Ishikawa (cell line): ENCODE data around the gene HSDL1.

Experiments used
- CEBPB ChIP-seq: IDR thresholded peaks from 2 replicates; pipeline ENCODE4 v1.6.1; 2012
- CREB1 ChIP-seq: IDR thresholded peaks from 2 replicates; pipeline ENCODE4 v1.6.1; 2012; ENCODE audit warnings: low read depth
- EGR1 ChIP-seq: IDR thresholded peaks from 2 replicates; pipeline ENCODE4 v1.6.1; 2012
- EP300 ChIP-seq: IDR thresholded peaks from 2 replicates; pipeline ENCODE4 v1.6.1; 2012; ENCODE audit warnings: borderline replicate concordance
- FOXM1 ChIP-seq: IDR thresholded peaks from 2 replicates; pipeline ENCODE4 v1.6.1; 2012; ENCODE audit warnings: low read depth, borderline replicate concordance
- NFIC ChIP-seq: IDR thresholded peaks from 2 replicates; pipeline ENCODE4 v1.6.1; 2012
- RAD21 ChIP-seq: IDR thresholded peaks from 2 replicates; pipeline ENCODE4 v1.6.1; 2012; ENCODE audit warnings: low read depth
- TAF1 ChIP-seq: IDR thresholded peaks from 2 replicates; pipeline ENCODE4 v1.6.1; 2012; ENCODE audit warnings: low read depth, mild to moderate bottlenecking
- TCF12 ChIP-seq: IDR thresholded peaks from 2 replicates; pipeline ENCODE4 v1.6.1; 2012; ENCODE audit warnings: low read depth
- TEAD4 ChIP-seq: IDR thresholded peaks from 2 replicates; pipeline ENCODE4 v1.6.1; 2012
- YY1 ChIP-seq: IDR thresholded peaks from 2 replicates; pipeline ENCODE4 v1.6.1; 2012; ENCODE audit warnings: low read depth
- ZBTB7A ChIP-seq: IDR thresholded peaks from 2 replicates; pipeline ENCODE4 v1.6.1; 2012; ENCODE audit warnings: low read depth
- TF ChIP-seq, protein P1 (sequence below): IDR thresholded peaks from 2 replicates; pipeline ENCODE4 v1.6.1; 2012
- TF ChIP-seq, protein P2 (sequence below): IDR thresholded peaks from 2 replicates; pipeline ENCODE4 v1.6.1; 2012
- TF ChIP-seq, protein P3 (sequence below): IDR thresholded peaks from 2 replicates; pipeline ENCODE4 v1.6.1; 2012; ENCODE audit warnings: low read depth, mild to moderate bottlenecking

Gene HSDL1

DNA sequence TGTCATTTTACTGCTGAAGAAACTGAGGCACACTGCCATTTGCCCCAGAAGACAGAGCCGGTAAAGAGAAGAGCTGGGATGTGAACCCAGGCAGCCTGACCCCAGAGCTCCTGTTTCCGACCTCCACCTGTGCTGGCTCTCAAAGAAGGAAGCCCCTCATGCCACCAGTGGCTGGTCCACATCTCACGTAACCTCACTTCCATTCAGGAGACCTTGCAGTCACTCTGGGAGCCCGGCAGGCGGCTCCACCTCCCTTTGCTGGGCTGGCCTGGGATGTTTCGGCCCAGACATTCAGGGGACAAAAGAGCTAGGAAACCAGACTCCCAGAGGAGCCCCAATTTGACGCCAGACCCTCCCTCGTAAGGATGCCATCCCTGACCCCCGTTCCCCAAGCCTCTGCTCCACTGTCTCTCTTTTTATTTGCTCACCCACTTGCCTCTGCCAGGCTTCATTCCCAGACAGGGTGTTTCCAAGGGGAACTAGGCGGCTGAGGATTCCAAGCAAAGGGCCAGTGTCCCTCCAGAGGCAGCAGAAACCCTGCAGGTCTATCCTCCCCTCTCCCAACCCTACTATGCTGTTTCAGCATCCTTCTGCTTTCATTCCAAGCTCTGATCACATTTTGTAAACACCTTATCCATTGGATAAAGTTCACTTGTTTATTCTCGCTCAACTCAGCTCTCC is 39.1 kb upstream of the HSDL1 start:
- no peak for TF ChIP-seq TCF12
- TF ChIP-seq NFIC: no peak
- TF ChIP-seq FOXM1: no peak

DNA sequence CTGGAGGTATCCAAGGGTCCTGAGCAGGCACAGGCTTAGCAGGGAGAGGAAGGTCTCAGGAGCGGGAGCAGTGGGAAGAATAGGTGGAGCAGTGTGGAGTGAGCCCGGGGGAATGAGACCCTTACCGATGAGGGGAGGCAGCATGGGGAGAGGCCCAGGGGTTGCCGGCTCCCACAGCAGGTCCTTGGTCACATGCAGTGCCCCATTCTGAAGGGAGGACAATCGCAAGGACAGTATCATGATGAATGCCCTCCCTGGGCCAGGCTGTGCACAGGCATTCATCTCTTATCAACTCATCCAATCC is 38.5 kb upstream of the HSDL1 start:
- TF ChIP-seq NFIC: no peak
- TF ChIP-seq CREB1: no peak
- TF ChIP-seq RAD21: no peak
- TF ChIP-seq, protein P1, sequence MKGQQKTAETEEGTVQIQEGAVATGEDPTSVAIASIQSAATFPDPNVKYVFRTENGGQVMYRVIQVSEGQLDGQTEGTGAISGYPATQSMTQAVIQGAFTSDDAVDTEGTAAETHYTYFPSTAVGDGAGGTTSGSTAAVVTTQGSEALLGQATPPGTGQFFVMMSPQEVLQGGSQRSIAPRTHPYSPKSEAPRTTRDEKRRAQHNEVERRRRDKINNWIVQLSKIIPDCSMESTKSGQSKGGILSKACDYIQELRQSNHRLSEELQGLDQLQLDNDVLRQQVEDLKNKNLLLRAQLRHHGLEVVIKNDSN: no peak
- TF ChIP-seq EP300: no peak
- no peak for TF ChIP-seq YY1
- TF ChIP-seq ZBTB7A: no peak
- TF ChIP-seq TAF1: no peak
- no peak for TF ChIP-seq TCF12
- TF ChIP-seq EGR1: no peak
- TF ChIP-seq, protein P2, sequence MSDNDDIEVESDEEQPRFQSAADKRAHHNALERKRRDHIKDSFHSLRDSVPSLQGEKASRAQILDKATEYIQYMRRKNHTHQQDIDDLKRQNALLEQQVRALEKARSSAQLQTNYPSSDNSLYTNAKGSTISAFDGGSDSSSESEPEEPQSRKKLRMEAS: no peak
- TF ChIP-seq TEAD4: no peak
- no peak for TF ChIP-seq CEBPB

DNA sequence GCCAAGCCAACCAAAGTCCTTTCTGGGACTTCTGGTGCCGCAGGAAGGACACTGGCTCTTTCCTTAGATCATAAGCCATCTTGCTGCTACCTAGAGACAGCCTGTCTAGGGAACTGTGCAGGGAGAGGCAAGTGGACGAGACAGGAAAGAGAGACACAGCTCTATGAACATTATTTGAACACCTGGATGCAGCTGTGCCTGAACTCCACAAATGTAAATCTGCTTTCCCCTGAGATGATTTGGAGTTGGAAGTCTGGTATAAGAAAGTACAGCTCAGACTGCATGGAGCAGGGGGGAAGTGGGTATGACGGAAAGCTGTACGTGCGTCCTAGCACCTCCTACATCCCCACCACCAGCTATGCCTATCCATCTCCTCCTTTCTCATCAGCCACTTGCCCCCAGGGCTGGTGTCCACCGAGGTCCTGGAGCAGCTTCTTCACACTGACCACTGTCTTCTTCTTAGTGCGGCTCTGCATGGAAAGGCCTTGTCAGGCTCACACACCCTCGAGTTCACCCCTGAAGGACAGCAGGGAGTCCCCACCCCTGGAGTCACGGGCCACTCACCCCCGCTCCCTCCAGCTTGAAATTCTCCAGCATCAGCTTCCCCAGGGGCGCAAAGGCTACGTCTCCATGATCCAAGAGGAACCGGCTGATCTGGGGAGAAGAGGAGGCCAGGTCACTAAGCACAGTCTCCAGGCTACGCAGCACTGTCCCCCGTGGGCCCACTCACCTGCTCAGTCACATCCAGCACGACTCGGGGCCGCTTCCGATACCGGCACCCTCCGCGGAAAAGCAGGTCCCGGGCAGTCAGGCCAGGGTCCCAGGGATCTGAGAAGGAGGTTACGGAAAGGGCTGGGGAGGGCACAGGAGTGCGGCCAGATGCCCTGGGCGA is 37.9 kb upstream of the HSDL1 start:
- no peak for TF ChIP-seq CEBPB
- TF ChIP-seq, protein P2: no peak
- TF ChIP-seq YY1: no peak
- no peak for TF ChIP-seq TEAD4
- no peak for TF ChIP-seq EP300
- TF ChIP-seq, protein P1: no peak
- no peak for TF ChIP-seq TCF12
- TF ChIP-seq RAD21: no peak
- TF ChIP-seq, protein P3, sequence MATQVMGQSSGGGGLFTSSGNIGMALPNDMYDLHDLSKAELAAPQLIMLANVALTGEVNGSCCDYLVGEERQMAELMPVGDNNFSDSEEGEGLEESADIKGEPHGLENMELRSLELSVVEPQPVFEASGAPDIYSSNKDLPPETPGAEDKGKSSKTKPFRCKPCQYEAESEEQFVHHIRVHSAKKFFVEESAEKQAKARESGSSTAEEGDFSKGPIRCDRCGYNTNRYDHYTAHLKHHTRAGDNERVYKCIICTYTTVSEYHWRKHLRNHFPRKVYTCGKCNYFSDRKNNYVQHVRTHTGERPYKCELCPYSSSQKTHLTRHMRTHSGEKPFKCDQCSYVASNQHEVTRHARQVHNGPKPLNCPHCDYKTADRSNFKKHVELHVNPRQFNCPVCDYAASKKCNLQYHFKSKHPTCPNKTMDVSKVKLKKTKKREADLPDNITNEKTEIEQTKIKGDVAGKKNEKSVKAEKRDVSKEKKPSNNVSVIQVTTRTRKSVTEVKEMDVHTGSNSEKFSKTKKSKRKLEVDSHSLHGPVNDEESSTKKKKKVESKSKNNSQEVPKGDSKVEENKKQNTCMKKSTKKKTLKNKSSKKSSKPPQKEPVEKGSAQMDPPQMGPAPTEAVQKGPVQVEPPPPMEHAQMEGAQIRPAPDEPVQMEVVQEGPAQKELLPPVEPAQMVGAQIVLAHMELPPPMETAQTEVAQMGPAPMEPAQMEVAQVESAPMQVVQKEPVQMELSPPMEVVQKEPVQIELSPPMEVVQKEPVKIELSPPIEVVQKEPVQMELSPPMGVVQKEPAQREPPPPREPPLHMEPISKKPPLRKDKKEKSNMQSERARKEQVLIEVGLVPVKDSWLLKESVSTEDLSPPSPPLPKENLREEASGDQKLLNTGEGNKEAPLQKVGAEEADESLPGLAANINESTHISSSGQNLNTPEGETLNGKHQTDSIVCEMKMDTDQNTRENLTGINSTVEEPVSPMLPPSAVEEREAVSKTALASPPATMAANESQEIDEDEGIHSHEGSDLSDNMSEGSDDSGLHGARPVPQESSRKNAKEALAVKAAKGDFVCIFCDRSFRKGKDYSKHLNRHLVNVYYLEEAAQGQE: no peak
- no peak for TF ChIP-seq TAF1
- TF ChIP-seq EGR1: no peak

DNA sequence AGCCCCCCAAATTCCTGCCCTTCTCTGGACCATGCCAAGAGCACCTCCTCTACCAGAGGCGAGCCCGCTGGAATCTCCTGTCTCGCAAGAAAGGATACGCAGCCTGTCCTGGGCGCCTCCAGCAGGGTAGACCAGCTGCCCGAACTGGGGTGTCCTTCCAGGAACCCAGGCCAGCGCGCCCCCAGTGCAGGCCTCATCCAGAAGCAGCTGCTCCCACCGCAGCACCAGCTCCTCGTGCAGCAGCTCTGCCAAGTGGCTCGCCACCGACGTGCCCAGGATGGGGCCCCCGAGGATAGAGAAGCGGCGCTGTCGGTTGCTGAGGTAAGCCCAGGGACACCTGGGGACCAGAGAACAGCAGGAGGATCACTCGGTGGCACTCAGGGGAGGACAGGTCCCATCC is 37.1 kb upstream of the HSDL1 start:
- TF ChIP-seq RAD21 (no peak), TCF12 (no peak), EP300 (no peak), FOXM1 (no peak), ZBTB7A (no peak), CEBPB (no peak)
- TF ChIP-seq, protein P2: no peak

DNA sequence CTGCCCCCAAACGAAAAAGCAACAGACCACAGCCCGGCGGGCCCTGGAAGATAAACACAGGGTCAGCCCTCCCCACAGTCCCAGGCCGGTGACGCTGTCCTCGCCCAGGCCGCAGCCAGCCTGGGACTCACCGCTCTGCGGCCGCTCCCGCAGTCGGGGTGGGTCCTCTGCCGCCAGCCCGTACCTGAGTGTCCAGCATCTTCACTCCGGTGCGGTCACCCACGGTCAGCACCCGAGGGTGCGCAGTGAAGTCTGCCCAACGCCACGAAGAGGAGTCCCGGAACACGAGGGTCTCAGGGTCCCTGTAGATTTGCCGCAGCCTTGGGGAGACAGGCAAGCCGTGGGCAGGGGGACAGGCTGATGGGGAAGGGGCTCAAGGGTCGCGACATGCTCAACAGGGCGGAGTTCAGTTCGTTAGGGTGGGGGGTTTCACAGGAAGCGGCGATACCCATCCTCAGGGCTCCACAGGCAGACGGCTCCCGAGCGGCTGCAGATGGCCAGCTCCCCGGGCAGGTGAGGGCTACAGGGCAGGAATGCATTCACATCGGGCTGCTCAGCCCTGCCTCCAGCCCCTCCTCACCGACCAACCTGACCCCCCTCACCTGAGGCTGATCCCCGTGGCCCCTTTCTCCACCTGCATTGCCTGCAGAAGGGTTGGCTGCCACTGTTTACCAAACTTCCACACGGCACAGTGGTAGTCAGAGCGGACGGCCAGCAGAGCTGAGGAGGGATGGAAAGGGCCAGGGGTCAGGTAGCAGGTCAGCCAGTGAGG is 36.4 kb upstream of the HSDL1 start:
- TF ChIP-seq TCF12 (no peak), ZBTB7A (no peak), NFIC (no peak), RAD21 (no peak)
- TF ChIP-seq, protein P3: no peak
- TF ChIP-seq, protein P2: no peak
- TF ChIP-seq, protein P1: no peak
